Heart right ventricle (tissue), 16 donors: ENCODE results near the gene MYDGF. TPM values are rescaled to one million over a fixed set of nuclear protein-coding genes. Genes with fewer than 3 reads are reported as not detected.

Source experiments
- ATAC-seq, 8 donors: fragments of 200-7000 bp; cut with Tn5 transposase; one replicate each; pipeline ENCODE4 v1.9.1; 2020; ENCODE audit warnings: mild to moderate bottlenecking in 8 of 8, moderate library complexity in 8 of 8, moderate number of reproducible peaks in 1 of 8
- DNase-seq, 2 donors: peaks; one replicate each; pipeline ENCODE4 v3.0.0-alpha.2; 2020
- H3K27ac ChIP-seq, 10 donors: fragments of 200-600 bp; sonication (generic) in 2 of 10; one replicate each; pipeline versions ENCODE4 v1.5.0 to v1.8.0; 2020 to 2022; ENCODE audit warnings: mild to moderate bottlenecking in 3 of 10
- H3K27me3 ChIP-seq, 7 donors: fragments of 200-600 bp; one replicate each; pipeline ENCODE4 v1.8.0; 2021 to 2022; ENCODE audit warnings: mild to moderate bottlenecking in 2 of 7
- H3K36me3 ChIP-seq, 9 donors: fragments of 200-600 bp; sonication (generic) in 1 of 9; one replicate each; pipeline versions ENCODE4 v1.5.0 to v1.8.0; 2020 to 2022; ENCODE audit warnings: mild to moderate bottlenecking in 2 of 9
- H3K4me1 ChIP-seq, 9 donors: fragments of 200-600 bp; sonication (generic) in 1 of 9; one replicate each; pipeline versions ENCODE4 v1.5.0 to v1.8.0; 2020 to 2022; ENCODE audit warnings: mild to moderate bottlenecking in 4 of 9
- H3K4me3 ChIP-seq, 10 donors: fragments of 200-600 bp; sonication (generic) in 2 of 10; one replicate each; pipeline versions ENCODE4 v1.5.0 to v1.8.0; 2020 to 2022; ENCODE audit warnings: mild to moderate bottlenecking in 7 of 10, moderate library complexity in 2 of 10
- H3K9me3 ChIP-seq, 11 donors: fragments of 200-600 bp in 10 of 11; sonication (generic) in 2 of 11; one replicate each; pipeline versions ENCODE4 v1.5.0 to v1.8.0; 2013 to 2022; ENCODE audit warnings: mild to moderate bottlenecking in 2 of 11, control low read depth in 1 of 11, moderate library complexity in 1 of 11
- CTCF ChIP-seq, 9 donors: fragments of 200-600 bp; sonication (generic) in 2 of 9; IDR thresholded peaks; one replicate each; pipeline versions ENCODE4 v1.5.0 to v1.8.0; 2021 to 2022; ENCODE audit warnings: antibody characterized with exemption in 9 of 9, mild to moderate bottlenecking in 5 of 9, moderate library complexity in 1 of 9
- WGBS, 2 donors: extraction: QIAGEN DNeasy Blood & Tissue Kit; methylation state at CpG; one replicate each; pipeline ENCODE4 v1.1.7; 2013; ENCODE audit warnings: inconsistent platforms in 1 of 2; 5-methylcytosine and 5-hydroxymethylcytosine counted together
- intact Hi-C, 10 donors: fragments of 100-400 bp; cut with DNase I; formaldehyde crosslinking; loops; one replicate each; pipeline versions ENCODE4 v1.11.1 to v1.14.2; 2022
- polyA plus RNA-seq, 2 donors: library from polyadenylated mRNA; stranded (reverse); fragments of 200-250 nt; gene quantifications; one replicate each; pipeline ENCODE4 v1.2.3, GENCODE V29; 2013
- total RNA-seq, 10 donors: library from RNA; stranded (reverse); fragmentation: NEBNext Ultra II Directional in 3 of 10; extraction: Animal tissue kit (Norgen Biotek cat#: 25700) in 3 of 10; gene quantifications; one replicate each; pipeline versions ENCODE4 v1.2.1 to v1.2.4, GENCODE V29; 2021 to 2023
- donor health status: Arrhythmogenic right ventricular cardiomyopathy.
- donor health status: ischemic (EF 13 %, LVEDD 7.1; RV severe dilation, severe dysfunction).
- donor health status: healthy with polysubstance abuse.
- donor health status: DM: no; HTN: yes; CAD: no.
- donor health status: DM: no; HTN: no; CAD: no.
- donor health status: ischemic (EF 25% LVEDD 6.9; RV normal size, moderate dysfunction).
- donor health status: ischemic (EF 25% LVEDD 5.7; RV mildly dilated, moderate dysfunction).
- donor health status: healthy.
- donor health status: DM: yes; HTN: yes; CAD: no.
- donor health status: Ischemic cardiomyopathy.
- donor health status: ischemic (EF 35%, LVEDD 5.7; RV mildly dilated, moderate dysfunction).
- donor health status: nonischemic (EF 11% LVEDD 7.7; RV severe dilation, severe dysfunction).
- donor health status: DM: yes; HTN: yes; CAD: no.
- donor health status: PGD.
- donor health status: ischemic (EF 29% LVEDD 5.4; RV normal size, mild dysfunction).
- donor health status: nonischemic (EF 23%, LVEDD 6.1; RV moderate dilation, normal function).

The MYDGF gene
- total and polyA plus RNA-seq, 12 donors, result 14.2 to 211 (median 25.3) TPM

GRCh38 chr19:4619668-4620294 lies 50.4 kb downstream of the MYDGF start:
- DNase-seq (no peak), ATAC-seq (no peak)
- H3K9me3 ChIP-seq, result no peaks in the 10 kb centered on the region
- peaks cover 0 to 8% (median 0%) of the 10 kb centered on the region in 9 donors for H3K4me1 ChIP-seq
- H3K27ac ChIP-seq, result no peak overlapping the region
- H3K27me3 ChIP-seq, result peaks cover 0 to 30% (median 22%) of the 10 kb centered on the region in 7 donors
- TF ChIP-seq CTCF (IDR thresholded peaks at IDR 0.05), result no peak
- intact Hi-C loops, result loop anchor here in 1 of 10 donors (10.0 kb wide), 1 partner anchor 195 kb away; no protein-coding TSS in a partner anchor
- 70 to 72% methylated on average over 17 of the region's 17 CpGs for WGBS, 2 donors
- no peak overlapping the region for H3K4me3 ChIP-seq
- no peaks in the 10 kb centered on the region for H3K36me3 ChIP-seq

- ATAC-seq (no peak), DNase-seq (no peak)
- H3K27ac ChIP-seq, result no peak overlapping the region
- no peaks in the 10 kb centered on the region for H3K36me3 ChIP-seq
- intact Hi-C loops, result no loop called here
- peaks cover 0 to 5% (median 0%) of the 10 kb centered on the region in 9 donors for H3K4me1 ChIP-seq
- 32 to 47% methylated on average over 6 of the region's 6 CpGs for WGBS, 2 donors
- H3K27me3 ChIP-seq, result peaks cover 0 to 30% (median 22%) of the 10 kb centered on the region in 7 donors
- TF ChIP-seq CTCF (IDR thresholded peaks at IDR 0.05), result no peak
- H3K4me3 ChIP-seq, result no peak overlapping the region
- no peaks in the 10 kb centered on the region for H3K9me3 ChIP-seq
Observed at GRCh38 chr19:4618019-4618418, 52.1 kb downstream of the MYDGF start.

GRCh38 chr19:4613254-4613751 lies 56.8 kb downstream of the MYDGF start:
- 95% methylated on average over 8 of the region's 8 CpGs for WGBS, 2 donors
- TF ChIP-seq CTCF (IDR thresholded peaks at IDR 0.05), result no peak
- intact Hi-C loops, result no loop called here

GRCh38 chr19:4609878-4610511 lies 60.1 kb downstream of the MYDGF start:
- Histone ChIP-seq H3K4me1 (peaks cover 2 to 33% (median 18%) of the 10 kb centered on the region in 9 donors), H3K9me3 (no peaks in the 10 kb centered on the region), H3K36me3 (no peaks in the 10 kb centered on the region), H3K27me3 (peaks cover 0 to 20% (median 0%) of the 10 kb centered on the region in 7 donors), H3K4me3 (peak overlapping the region in 2 of 10 donors; percentile 14 to 16), H3K27ac (peak overlapping the region in 9 of 10 donors; percentile 7 to 80 (median 65))
- peak in 1 of 9 donors; percentile 16 for TF ChIP-seq CTCF (IDR thresholded peaks at IDR 0.05)
- ATAC-seq, result peak; percentile 59 to 85 (median 72)
- WGBS, 2 donors, result 8 to 11% methylated on average over 15 of the region's 15 CpGs
- intact Hi-C loops, result no loop called here
- peak; percentile 18 to 74 for DNase-seq

More at GRCh38 chr19:4613254-4613751, 56.8 kb downstream of the MYDGF start:
- DNase-seq, result no peak
- no peak for ATAC-seq
- no peak overlapping the region for H3K27ac ChIP-seq
- H3K4me3 ChIP-seq, result no peak overlapping the region
- no peaks in the 10 kb centered on the region for H3K9me3 ChIP-seq
- peaks cover 0 to 28% (median 12%) of the 10 kb centered on the region in 9 donors for H3K4me1 ChIP-seq
- H3K36me3 ChIP-seq, result no peaks in the 10 kb centered on the region
- H3K27me3 ChIP-seq, result peaks cover 0 to 4% (median 0%) of the 10 kb centered on the region in 7 donors

Other genes starting within 250 kb of the MYDGF start
- 100 to 1,000 TPM in 9 of 10 donors, 10 to 100 TPM in 1; 90.6 to 123 (median 104) TPM for gene UBXN6, start 212.5 kb downstream of the MYDGF start, total RNA-seq
- gene UBXN6, start 212.5 kb downstream of the MYDGF start, polyA plus RNA-seq, result 100 to 1,000 TPM; 127 to 131 TPM
- gene HDGFL2, start 198.0 kb downstream of the MYDGF start, total RNA-seq, result 10 to 100 TPM; 20.5 to 39.0 (median 26.7) TPM
- 10 to 100 TPM; 32.9 to 40.9 TPM for gene HDGFL2, start 198.0 kb downstream of the MYDGF start, polyA plus RNA-seq
- gene PLIN4, start 151.9 kb downstream of the MYDGF start, total RNA-seq, result 100 to 1,000 TPM; 143 to 416 (median 198) TPM
- gene PLIN4, start 151.9 kb downstream of the MYDGF start, polyA plus RNA-seq, result 100 to 1,000 TPM in 1 of 2 donors, 10 to 100 TPM in 1; 42.0 to 225 TPM
- 100 to 1,000 TPM in 1 of 10 donors, 10 to 100 TPM in 9; 33.6 to 144 (median 45.7) TPM for gene PLIN5, start 135.1 kb downstream of the MYDGF start, total RNA-seq
- 100 to 1,000 TPM in 1 of 2 donors, 10 to 100 TPM in 1; 25.7 to 149 TPM for gene PLIN5, start 135.1 kb downstream of the MYDGF start, polyA plus RNA-seq
- 1 to 10 TPM in 1 of 10 donors, under 1 TPM in 9; 0.06 to 1.3 (median 0.31) TPM for gene LRG1, start 130.3 kb downstream of the MYDGF start, total RNA-seq
- gene LRG1, start 130.3 kb downstream of the MYDGF start, polyA plus RNA-seq, result under 1 TPM; 0.15 to 0.29 TPM
- gene SEMA6B, start 110.7 kb downstream of the MYDGF start, total RNA-seq, result 10 to 100 TPM in 4 of 10 donors, 1 to 10 TPM in 6; 3.4 to 27.9 (median 9.0) TPM
- 10 to 100 TPM in 1 of 2 donors, 1 to 10 TPM in 1; 9.1 to 12.8 TPM for gene SEMA6B, start 110.7 kb downstream of the MYDGF start, polyA plus RNA-seq
- gene TNFAIP8L1, start 30.8 kb downstream of the MYDGF start, total RNA-seq, result 10 to 100 TPM in 1 of 10 donors, 1 to 10 TPM in 9; 2.5 to 13.4 (median 6.1) TPM
- gene TNFAIP8L1, start 30.8 kb downstream of the MYDGF start, polyA plus RNA-seq, result 1 to 10 TPM; 5.0 to 8.9 TPM
- 10 to 100 TPM; 34.2 to 52.2 (median 45.0) TPM for gene DPP9, start 53.5 kb upstream of the MYDGF start, total RNA-seq
- 10 to 100 TPM; 34.0 to 42.2 TPM for gene DPP9, start 53.5 kb upstream of the MYDGF start, polyA plus RNA-seq
- gene FEM1A, start 121.4 kb upstream of the MYDGF start, total RNA-seq, result 10 to 100 TPM; 36.5 to 51.6 (median 48.1) TPM
- gene FEM1A, start 121.4 kb upstream of the MYDGF start, polyA plus RNA-seq, result 10 to 100 TPM; 14.4 to 17.3 TPM
- gene TICAM1, start 161.4 kb upstream of the MYDGF start, total RNA-seq, result 10 to 100 TPM in 1 of 10 donors, 1 to 10 TPM in 9; 4.5 to 11.1 (median 6.9) TPM
- gene TICAM1, start 161.4 kb upstream of the MYDGF start, polyA plus RNA-seq, result 1 to 10 TPM; 6.3 to 6.4 TPM
- 10 to 100 TPM; 16.3 to 52.9 (median 26.0) TPM for gene PLIN3, start 197.3 kb upstream of the MYDGF start, total RNA-seq
- gene PLIN3, start 197.3 kb upstream of the MYDGF start, polyA plus RNA-seq, result 10 to 100 TPM in 1 of 2 donors, 1 to 10 TPM in 1; 7.2 to 47.0 TPM
- gene ARRDC5, start 232.6 kb upstream of the MYDGF start, total RNA-seq, result under 1 TPM in 1 of 10 donors, not detected in 9; 0.21 TPM
- gene ARRDC5, start 232.6 kb upstream of the MYDGF start, polyA plus RNA-seq, result under 1 TPM in 1 of 2 donors, not detected in 1; 0.01 TPM
- gene UHRF1, start 239.2 kb upstream of the MYDGF start, total RNA-seq, result 1 to 10 TPM in 5 of 10 donors, under 1 TPM in 5; 0.35 to 6.2 (median 1.1) TPM
- under 1 TPM; 0.39 to 0.44 TPM for gene UHRF1, start 239.2 kb upstream of the MYDGF start, polyA plus RNA-seq